ENCODE data around the gene ADRA2C. TPM values are rescaled to one million over a fixed set of nuclear protein-coding genes. Genes with fewer than 3 reads are reported as not detected.

The ADRA2C gene
- polyA plus RNA-seq, result 0.90 TPM
- long read RNA-seq, donor 1, result 0 reads
- long read RNA-seq, donor 2, partial matches to known transcripts, result 0 of 1 reads
- long read RNA-seq, donor 2, other reads (novel, unspliced or antisense), result 0 of 1 reads
- long read RNA-seq, donor 3, result 0 reads
- long read RNA-seq, donor 4, result 0 reads
- long read RNA-seq, donor 5, result 0 reads
- long read RNA-seq, donor 6, partial matches to known transcripts, result 0 of 3 reads
- long read RNA-seq, donor 6, other reads (novel, unspliced or antisense), result 0 of 3 reads
- long read RNA-seq, donor 7, partial matches to known transcripts, result 0 of 1 reads
- long read RNA-seq, donor 7, other reads (novel, unspliced or antisense), result 0 of 1 reads
- long read RNA-seq, donor 8, partial matches to known transcripts, result 0 of 1 reads
- long read RNA-seq, donor 8, other reads (novel, unspliced or antisense), result 0 of 1 reads
- long read RNA-seq, donor 9, result 0 reads
- long read RNA-seq, donor 10, partial matches to known transcripts, result 0 of 1 reads
- long read RNA-seq, donor 10, other reads (novel, unspliced or antisense), result 0 of 1 reads
- long read RNA-seq, donor 11, result 0 reads

GRCh38 chr4:3766036-3766784, at the start of gene ADRA2C:
TSS of gene ADRA2C (plus strand) at chr4:3766385. CDS start at chr4:3766607, 222 bp downstream.
- no CpG with 5 or more reads among the region's 131 CpGs for WGBS (ENCODE audit: insufficient coverage, low lambda C conversion rate)
- DNase-seq, result peak in 1 of 2 donors; percentile 5
- H3K9me3 ChIP-seq (ENCODE audit: control insufficient read depth, low read depth, low read length), result peaks cover 4% of the 10 kb centered on the region
- H3K4me1 ChIP-seq (ENCODE audit: control insufficient read depth, insufficient read depth, low read length), result no peaks in the 10 kb centered on the region
- peaks cover 65% of the 10 kb centered on the region for H3K27me3 ChIP-seq (ENCODE audit: control insufficient read depth, insufficient read depth, low read length)
- no peak within 1 kb of the TSS for H3K27ac ChIP-seq (ENCODE audit: low read length)
- H3K36me3 ChIP-seq (ENCODE audit: control insufficient read depth, insufficient read depth, low read length), result no peaks in the 10 kb centered on the region
- H3K4me3 ChIP-seq (ENCODE audit: low read length), result no peak within 1 kb of the TSS

GRCh38 chr4:3716631-3717235, 49.5 kb upstream of the ADRA2C start:
- DNase-seq, result no peak
- H3K4me3 ChIP-seq (ENCODE audit: low read length), result no peak overlapping the region
- peaks cover 4% of the 10 kb centered on the region for H3K9me3 ChIP-seq (ENCODE audit: control insufficient read depth, low read depth, low read length)
- WGBS (ENCODE audit: insufficient coverage, low lambda C conversion rate), result no CpG with 5 or more reads among the region's 10 CpGs
- H3K4me1 ChIP-seq (ENCODE audit: control insufficient read depth, insufficient read depth, low read length), result no peaks in the 10 kb centered on the region
- no peaks in the 10 kb centered on the region for H3K36me3 ChIP-seq (ENCODE audit: control insufficient read depth, insufficient read depth, low read length)
- H3K27ac ChIP-seq (ENCODE audit: low read length), result no peak overlapping the region
- H3K27me3 ChIP-seq (ENCODE audit: control insufficient read depth, insufficient read depth, low read length), result peaks cover 16% of the 10 kb centered on the region

- H3K4me1 ChIP-seq (ENCODE audit: control insufficient read depth, insufficient read depth, low read length), result no peaks in the 10 kb centered on the region
- H3K27ac ChIP-seq (ENCODE audit: low read length), result no peak overlapping the region
- H3K4me3 ChIP-seq (ENCODE audit: low read length), result no peak overlapping the region
- peaks cover 4% of the 10 kb centered on the region for H3K9me3 ChIP-seq (ENCODE audit: control insufficient read depth, low read depth, low read length)
- no peaks in the 10 kb centered on the region for H3K36me3 ChIP-seq (ENCODE audit: control insufficient read depth, insufficient read depth, low read length)
- WGBS (ENCODE audit: insufficient coverage, low lambda C conversion rate), result no CpG with 5 or more reads among the region's 6 CpGs
- peaks cover 16% of the 10 kb centered on the region for H3K27me3 ChIP-seq (ENCODE audit: control insufficient read depth, insufficient read depth, low read length)
- DNase-seq, result no peak
Observed at GRCh38 chr4:3717241-3717640, 48.9 kb upstream of the ADRA2C start.

GRCh38 chr4:3718462-3718861, 47.7 kb upstream of the ADRA2C start:
- Histone ChIP-seq H3K4me3 (ENCODE audit: low read length) (no peak overlapping the region), H3K4me1 (ENCODE audit: control insufficient read depth, insufficient read depth, low read length) (no peaks in the 10 kb centered on the region), H3K36me3 (ENCODE audit: control insufficient read depth, insufficient read depth, low read length) (no peaks in the 10 kb centered on the region), H3K9me3 (ENCODE audit: control insufficient read depth, low read depth, low read length) (peaks cover 4% of the 10 kb centered on the region), H3K27me3 (ENCODE audit: control insufficient read depth, insufficient read depth, low read length) (peaks cover 25% of the 10 kb centered on the region), H3K27ac (ENCODE audit: low read length) (no peak overlapping the region)
- no CpG with 5 or more reads among the region's 2 CpGs for WGBS (ENCODE audit: insufficient coverage, low lambda C conversion rate)
- DNase-seq, result no peak

GRCh38 chr4:3719191-3719590, 47.0 kb upstream of the ADRA2C start:
- Histone ChIP-seq H3K4me3 (ENCODE audit: low read length) (no peak overlapping the region), H3K27me3 (ENCODE audit: control insufficient read depth, insufficient read depth, low read length) (peaks cover 32% of the 10 kb centered on the region)

GRCh38 chr4:3719836-3720235, 46.3 kb upstream of the ADRA2C start:
- no peak for DNase-seq
- peaks cover 38% of the 10 kb centered on the region for H3K27me3 ChIP-seq (ENCODE audit: control insufficient read depth, insufficient read depth, low read length)
- no CpG with 5 or more reads among the region's 11 CpGs for whole genome bisulfite sequencing (ENCODE audit: insufficient coverage, low lambda C conversion rate)

More at GRCh38 chr4:3719191-3719590, 47.0 kb upstream of the ADRA2C start:
- no peaks in the 10 kb centered on the region for H3K36me3 ChIP-seq (ENCODE audit: control insufficient read depth, insufficient read depth, low read length)
- no peaks in the 10 kb centered on the region for H3K4me1 ChIP-seq (ENCODE audit: control insufficient read depth, insufficient read depth, low read length)
- DNase-seq, result no peak
- H3K27ac ChIP-seq (ENCODE audit: low read length), result no peak overlapping the region
- 100% methylated on average over 1 of the region's 7 CpGs for WGBS (ENCODE audit: insufficient coverage, low lambda C conversion rate)
- H3K9me3 ChIP-seq (ENCODE audit: control insufficient read depth, low read depth, low read length), result peaks cover 2% of the 10 kb centered on the region

GRCh38 chr4:3720466-3720865, 45.7 kb upstream of the ADRA2C start:
- Histone ChIP-seq H3K27me3 (ENCODE audit: control insufficient read depth, insufficient read depth, low read length) (peaks cover 45% of the 10 kb centered on the region), H3K4me3 (ENCODE audit: low read length) (no peak overlapping the region), H3K9me3 (ENCODE audit: control insufficient read depth, low read depth, low read length) (peaks cover 4% of the 10 kb centered on the region), H3K4me1 (ENCODE audit: control insufficient read depth, insufficient read depth, low read length) (no peaks in the 10 kb centered on the region), H3K36me3 (ENCODE audit: control insufficient read depth, insufficient read depth, low read length) (no peaks in the 10 kb centered on the region), H3K27ac (ENCODE audit: low read length) (no peak overlapping the region)
- no peak for DNase-seq
- WGBS (ENCODE audit: insufficient coverage, low lambda C conversion rate), result no CpG with 5 or more reads among the region's 4 CpGs

More at GRCh38 chr4:3719836-3720235, 46.3 kb upstream of the ADRA2C start:
- Histone ChIP-seq H3K27ac (ENCODE audit: low read length) (no peak overlapping the region), H3K4me1 (ENCODE audit: control insufficient read depth, insufficient read depth, low read length) (no peaks in the 10 kb centered on the region), H3K36me3 (ENCODE audit: control insufficient read depth, insufficient read depth, low read length) (no peaks in the 10 kb centered on the region), H3K9me3 (ENCODE audit: control insufficient read depth, low read depth, low read length) (no peaks in the 10 kb centered on the region), H3K4me3 (ENCODE audit: low read length) (no peak overlapping the region)

- H3K9me3 ChIP-seq (ENCODE audit: control insufficient read depth, low read depth, low read length), result peaks cover 4% of the 10 kb centered on the region
- no CpG with 5 or more reads among the region's 8 CpGs for WGBS (ENCODE audit: insufficient coverage, low lambda C conversion rate)
- H3K27me3 ChIP-seq (ENCODE audit: control insufficient read depth, insufficient read depth, low read length), result peaks cover 46% of the 10 kb centered on the region
- no peaks in the 10 kb centered on the region for H3K36me3 ChIP-seq (ENCODE audit: control insufficient read depth, insufficient read depth, low read length)
- no peak overlapping the region for H3K27ac ChIP-seq (ENCODE audit: low read length)
- no peak for DNase-seq
- H3K4me1 ChIP-seq (ENCODE audit: control insufficient read depth, insufficient read depth, low read length), result no peaks in the 10 kb centered on the region
- no peak overlapping the region for H3K4me3 ChIP-seq (ENCODE audit: low read length)
Observed at GRCh38 chr4:3721186-3721585, 45.0 kb upstream of the ADRA2C start.

- Histone ChIP-seq H3K4me1 (ENCODE audit: control insufficient read depth, insufficient read depth, low read length) (no peaks in the 10 kb centered on the region), H3K4me3 (ENCODE audit: low read length) (no peak overlapping the region), H3K9me3 (ENCODE audit: control insufficient read depth, low read depth, low read length) (peaks cover 4% of the 10 kb centered on the region), H3K27ac (ENCODE audit: low read length) (no peak overlapping the region), H3K36me3 (ENCODE audit: control insufficient read depth, insufficient read depth, low read length) (no peaks in the 10 kb centered on the region), H3K27me3 (ENCODE audit: control insufficient read depth, insufficient read depth, low read length) (peaks cover 49% of the 10 kb centered on the region)
- whole genome bisulfite sequencing (ENCODE audit: insufficient coverage, low lambda C conversion rate), result no CpG with 5 or more reads among the region's 6 CpGs
- DNase-seq, result no peak
Observed at GRCh38 chr4:3721627-3722026, 44.6 kb upstream of the ADRA2C start.
